ENCODE measurements around the gene DDX39A. TPM values are rescaled to one million over a fixed set of nuclear protein-coding genes. Genes with fewer than 3 reads are reported as not detected.
A peak's percentile ranks its signal among the peaks of the same experiment; 100 is the strongest.

The DDX39A gene
- polyA plus RNA-seq, 1 experiment = 64.0 TPM

GRCh38 chr19:14428882-14429416 lies 9.8 kb upstream of the DDX39A start:
- Histone ChIP-seq H3K27me3 (ENCODE audit: control insufficient read depth, insufficient read depth, low read length) (no peaks in the 10 kb centered on the region), H3K36me3 (ENCODE audit: control insufficient read depth, insufficient read depth, low read length) (no peaks in the 10 kb centered on the region), H3K4me3 (ENCODE audit: low read depth, low read length) (no peak overlapping the region)
- no peak for DNase-seq (ENCODE audit: low read depth)
- ChIA-PET CTCF (interaction anchor here (1.2 kb wide), 1 partner anchor 43 kb away, joined by 7 read pairs; no protein-coding TSS in a partner anchor), POLR2A (no interaction called here)
- no peak for TF ChIP-seq CTCF (IDR thresholded peaks at IDR 0.05; ENCODE audit: insufficient read depth, low read depth, low read length)

- DNase-seq (ENCODE audit: low read depth) = no peak
- no peaks in the 10 kb centered on the region for H3K36me3 ChIP-seq (ENCODE audit: control insufficient read depth, insufficient read depth, low read length)
- TF ChIP-seq CTCF (IDR thresholded peaks at IDR 0.05; ENCODE audit: insufficient read depth, low read depth, low read length) = no peak
- ChIA-PET CTCF (interaction anchor here (0.8 kb wide), 1 partner anchor 78 kb away, joined by 3 read pairs; no protein-coding TSS in a partner anchor), POLR2A (no interaction called here)
- no peak overlapping the region for H3K4me3 ChIP-seq (ENCODE audit: low read depth, low read length)
- no peaks in the 10 kb centered on the region for H3K27me3 ChIP-seq (ENCODE audit: control insufficient read depth, insufficient read depth, low read length)
Measured at GRCh38 chr19:14427461-14427860, 8.3 kb upstream of the DDX39A start.

- ChIA-PET POLR2A (no interaction called here), CTCF (interaction anchor here (1.2 to 1.3 kb wide), 2 partner anchors 20 to 149 kb away, joined by 3 read pairs; no protein-coding TSS in a partner anchor)
- no peak for DNase-seq (ENCODE audit: low read depth)
- TF ChIP-seq CTCF (IDR thresholded peaks at IDR 0.05; ENCODE audit: insufficient read depth, low read depth, low read length) = no peak
- Histone ChIP-seq H3K36me3 (ENCODE audit: control insufficient read depth, insufficient read depth, low read length) (no peaks in the 10 kb centered on the region), H3K27me3 (ENCODE audit: control insufficient read depth, insufficient read depth, low read length) (no peaks in the 10 kb centered on the region), H3K4me3 (ENCODE audit: low read depth, low read length) (no peak overlapping the region)
Measured at GRCh38 chr19:14425696-14426138, 6.6 kb upstream of the DDX39A start.

- no peaks in the 10 kb centered on the region for H3K36me3 ChIP-seq (ENCODE audit: control insufficient read depth, insufficient read depth, low read length)
- peak overlapping the region; percentile 76 for H3K4me3 ChIP-seq (ENCODE audit: low read depth, low read length)
- H3K27me3 ChIP-seq (ENCODE audit: control insufficient read depth, insufficient read depth, low read length) = no peaks in the 10 kb centered on the region
- TF ChIP-seq CTCF (IDR thresholded peaks at IDR 0.05; ENCODE audit: insufficient read depth, low read depth, low read length) = no peak
- no peak for DNase-seq (ENCODE audit: low read depth)
- ChIA-PET CTCF (interaction anchor here (1.6 kb wide), 1 partner anchor 11 kb away, joined by 3 read pairs; no protein-coding TSS in a partner anchor), POLR2A (no interaction called here)
Measured at GRCh38 chr19:14418856-14419105, 360 bp downstream of the DDX39A start.

GRCh38 chr19:14416817-14417231 lies 2.3 kb downstream of the DDX39A start:
- peaks cover 7% of the 10 kb centered on the region for H3K36me3 ChIP-seq (ENCODE audit: control insufficient read depth, insufficient read depth, low read length)
- POLR2A ChIA-PET = interaction anchor here (0.5 kb wide), 1 partner anchor 38 kb away, joined by 6 read pairs; no protein-coding TSS in a partner anchor

More at GRCh38 chr19:14416817-14417231, 2.3 kb downstream of the DDX39A start:
- Histone ChIP-seq H3K4me3 (ENCODE audit: low read depth, low read length) (no peak overlapping the region), H3K27me3 (ENCODE audit: control insufficient read depth, insufficient read depth, low read length) (no peaks in the 10 kb centered on the region)
- CTCF ChIA-PET = interaction anchor here (1.1 to 2.7 kb wide), 3 partner anchors 11 to 280 kb away, joined by 3 to 13 read pairs (median 3); no protein-coding TSS in a partner anchor
- no peak for DNase-seq (ENCODE audit: low read depth)
- no peak for TF ChIP-seq CTCF (IDR thresholded peaks at IDR 0.05; ENCODE audit: insufficient read depth, low read depth, low read length)

Data from BJ (cell line).